CD4-positive, alpha-beta T cell treated with Interleukin-17A for 1 hour (primary cell): ENCODE data around the gene CDC45.
"Not testable (repeated sequence)": the region's sequence is repeated elsewhere in the genome, so short reads cannot be mapped to it uniquely, and the experiment has no call there.

Source experiments
- DNase-seq: peaks from one replicate; pipeline ENCODE4 v3.0.0-alpha.2; 2020

CDC45 gene

GRCh38 chr22:19533857-19534256 lies 54.1 kb downstream of the CDC45 start:
- DNase-seq = no peak

GRCh38 chr22:19535001-19535400 lies 55.3 kb downstream of the CDC45 start:
- no peak for DNase-seq

GRCh38 chr22:19536564-19536963 lies 56.8 kb downstream of the CDC45 start:
- DNase-seq = no peak

- no peak for DNase-seq
These were observed 58.3 kb downstream of the CDC45 start for GRCh38 chr22:19537941-19538488.

- DNase-seq = no peak
These were observed 60.7 kb downstream of the CDC45 start for GRCh38 chr22:19540394-19540793.

- DNase-seq = no peak
These were observed 64.4 kb downstream of the CDC45 start for GRCh38 chr22:19543970-19544708.

GRCh38 chr22:19545935-19546207 lies 66.2 kb downstream of the CDC45 start:
- DNase-seq = no peak

GRCh38 chr22:19546680-19547079 lies 67.0 kb downstream of the CDC45 start:
- DNase-seq = no peak

GRCh38 chr22:19547620-19548019 lies 67.9 kb downstream of the CDC45 start:
- no peak for DNase-seq

GRCh38 chr22:19548427-19548826 lies 68.7 kb downstream of the CDC45 start:
- DNase-seq = not testable (repeated sequence)

GRCh38 chr22:19548964-19549363 lies 69.2 kb downstream of the CDC45 start:
- no peak for DNase-seq

- DNase-seq = no peak
These were observed 69.7 kb downstream of the CDC45 start for GRCh38 chr22:19549428-19549827.

- DNase-seq = no peak
These were observed 70.7 kb downstream of the CDC45 start for GRCh38 chr22:19550382-19550781.

- no peak for DNase-seq
These were observed 73.5 kb downstream of the CDC45 start for GRCh38 chr22:19553201-19553600.

- no peak for DNase-seq
These were observed 75.2 kb downstream of the CDC45 start for GRCh38 chr22:19554834-19555404.

- no peak for DNase-seq
These were observed 75.9 kb downstream of the CDC45 start for GRCh38 chr22:19555651-19556050.

GRCh38 chr22:19556963-19557545 lies 77.3 kb downstream of the CDC45 start:
- no peak for DNase-seq

GRCh38 chr22:19559324-19559811 lies 79.6 kb downstream of the CDC45 start:
- no peak for DNase-seq

- DNase-seq = no peak
These were observed 80.2 kb downstream of the CDC45 start for GRCh38 chr22:19559956-19560355.

- no peak for DNase-seq
These were observed 85.9 kb downstream of the CDC45 start for GRCh38 chr22:19565382-19566278.

- no peak for DNase-seq
These were observed 86.8 kb downstream of the CDC45 start for GRCh38 chr22:19566279-19567156.
